ENCODE data around the gene SOCS1. TPM values are rescaled to one million over a fixed set of nuclear protein-coding genes. Genes with fewer than 3 reads are reported as not detected.
"Not testable (repeated sequence)": the region's sequence is repeated elsewhere in the genome, so short reads cannot be mapped to it uniquely, and the experiment has no call there.

The SOCS1 gene
- total and polyA plus RNA-seq, 3 donors from 2014 or later: 3.6 to 16.8 (median 10.7) TPM

DNA sequence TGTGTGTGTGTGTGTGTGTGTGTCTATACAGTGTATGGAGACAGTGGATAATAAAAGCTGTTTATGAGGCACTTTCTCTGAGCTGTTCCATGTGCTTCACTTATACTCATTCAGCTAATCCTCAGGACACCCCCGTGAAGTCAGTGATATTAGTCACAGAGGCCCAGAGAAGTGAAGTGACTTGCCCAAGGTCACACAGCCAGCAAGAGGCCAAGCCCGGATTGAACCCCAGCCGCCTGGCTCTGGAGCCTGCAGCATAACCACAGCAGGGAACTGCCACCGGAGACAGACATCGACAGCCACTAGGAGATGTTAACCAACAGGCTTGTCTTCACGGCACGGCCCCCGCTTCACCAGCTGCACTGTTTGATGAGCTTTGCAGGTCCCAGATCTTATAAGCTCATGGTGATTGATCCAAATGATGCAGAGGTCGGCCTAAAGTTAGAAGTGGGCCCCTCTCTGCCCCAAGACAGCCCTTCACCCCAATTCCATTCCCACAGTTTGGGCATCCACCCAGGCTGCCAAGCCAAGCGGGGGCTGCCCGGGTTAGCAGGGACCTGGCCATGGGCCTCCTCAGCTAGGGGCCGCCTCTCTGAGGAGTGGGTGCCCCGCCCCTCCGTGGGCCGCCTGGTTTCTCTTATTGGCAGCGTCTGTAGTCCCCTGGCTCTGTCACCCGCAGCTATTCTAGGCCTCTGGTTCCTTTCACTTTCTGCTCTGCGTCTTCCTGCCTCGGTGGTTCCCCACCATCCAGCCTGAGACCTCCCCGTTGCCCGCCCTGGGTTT is 30.9 kb downstream of the SOCS1 start:
- H3K4me3 ChIP-seq: no peak overlapping the region
- H3K36me3 ChIP-seq (ENCODE audit: low read depth, missing control alignments): no peaks in the 10 kb centered on the region
- TF ChIP-seq, protein P1, sequence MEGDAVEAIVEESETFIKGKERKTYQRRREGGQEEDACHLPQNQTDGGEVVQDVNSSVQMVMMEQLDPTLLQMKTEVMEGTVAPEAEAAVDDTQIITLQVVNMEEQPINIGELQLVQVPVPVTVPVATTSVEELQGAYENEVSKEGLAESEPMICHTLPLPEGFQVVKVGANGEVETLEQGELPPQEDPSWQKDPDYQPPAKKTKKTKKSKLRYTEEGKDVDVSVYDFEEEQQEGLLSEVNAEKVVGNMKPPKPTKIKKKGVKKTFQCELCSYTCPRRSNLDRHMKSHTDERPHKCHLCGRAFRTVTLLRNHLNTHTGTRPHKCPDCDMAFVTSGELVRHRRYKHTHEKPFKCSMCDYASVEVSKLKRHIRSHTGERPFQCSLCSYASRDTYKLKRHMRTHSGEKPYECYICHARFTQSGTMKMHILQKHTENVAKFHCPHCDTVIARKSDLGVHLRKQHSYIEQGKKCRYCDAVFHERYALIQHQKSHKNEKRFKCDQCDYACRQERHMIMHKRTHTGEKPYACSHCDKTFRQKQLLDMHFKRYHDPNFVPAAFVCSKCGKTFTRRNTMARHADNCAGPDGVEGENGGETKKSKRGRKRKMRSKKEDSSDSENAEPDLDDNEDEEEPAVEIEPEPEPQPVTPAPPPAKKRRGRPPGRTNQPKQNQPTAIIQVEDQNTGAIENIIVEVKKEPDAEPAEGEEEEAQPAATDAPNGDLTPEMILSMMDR (IDR thresholded peaks at IDR 0.05): no peak
- no peak for TF ChIP-seq POLR2A (IDR thresholded peaks at IDR 0.05)
- WGBS, 2 donors: 68 to 70% methylated on average over 13 to 21 of the region's 21 CpGs
- H3K27ac ChIP-seq: no peak overlapping the region
- no peak for DNase-seq
- H3K27me3 ChIP-seq: no peaks in the 10 kb centered on the region
- peaks cover 5% of the 10 kb centered on the region for H3K4me1 ChIP-seq
- H3K9me3 ChIP-seq: no peaks in the 10 kb centered on the region
- intact Hi-C loops (cut with DNase I; ENCODE audit: low total_unique reads): no loop called here

DNA sequence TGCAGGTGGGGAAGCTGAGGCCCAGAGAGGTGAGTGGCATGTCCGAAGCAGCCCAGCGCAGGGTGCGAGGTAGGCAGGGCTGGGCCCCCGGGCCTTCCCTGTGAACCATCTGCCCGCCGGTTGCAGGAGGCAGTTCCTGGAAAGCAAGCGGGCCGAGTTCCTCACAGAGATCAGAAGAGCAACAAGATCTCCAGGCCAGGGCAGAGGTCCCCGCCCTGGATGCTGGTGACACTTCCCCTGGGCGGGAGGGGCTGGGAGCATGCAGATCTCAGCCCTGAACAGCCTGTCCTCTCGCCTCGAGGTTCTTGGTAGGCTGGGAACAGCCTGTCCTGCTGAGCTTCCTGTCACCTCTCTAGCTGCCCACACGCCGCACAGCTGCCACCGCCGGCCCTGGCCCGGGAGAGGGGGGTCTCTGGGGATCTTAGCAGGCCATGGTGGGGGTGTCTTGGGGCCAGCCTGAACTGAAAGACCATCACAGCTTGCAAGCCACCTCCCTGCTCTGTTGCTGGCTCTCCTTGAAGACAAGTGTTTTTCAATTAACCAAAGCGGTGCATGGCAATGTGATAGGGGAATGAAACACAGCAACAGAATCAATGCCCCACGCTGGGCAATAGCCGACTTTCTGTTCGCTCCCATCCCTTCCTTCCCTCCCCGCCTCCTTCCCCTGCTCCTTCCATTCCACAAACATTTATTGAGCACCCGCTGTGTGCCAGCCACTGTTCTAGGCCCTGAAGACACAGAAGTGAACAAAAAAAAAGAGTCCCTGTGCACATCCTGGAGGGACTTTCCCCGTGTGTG is 31.7 kb downstream of the SOCS1 start:
- H3K27ac ChIP-seq: no peak overlapping the region
- intact Hi-C loops (cut with DNase I; ENCODE audit: low total_unique reads): no loop called here
- H3K9me3 ChIP-seq: no peaks in the 10 kb centered on the region
- H3K27me3 ChIP-seq: no peaks in the 10 kb centered on the region
- TF ChIP-seq, protein P1 (IDR thresholded peaks at IDR 0.05): no peak
- TF ChIP-seq POLR2A (IDR thresholded peaks at IDR 0.05): no peak
- peak; percentile 81 for DNase-seq
- WGBS, 2 donors: 42 to 46% methylated on average over 17 to 24 of the region's 24 CpGs
- no peak overlapping the region for H3K4me3 ChIP-seq
- no peaks in the 10 kb centered on the region for H3K36me3 ChIP-seq (ENCODE audit: low read depth, missing control alignments)
- H3K4me1 ChIP-seq: peaks cover 5% of the 10 kb centered on the region

DNA sequence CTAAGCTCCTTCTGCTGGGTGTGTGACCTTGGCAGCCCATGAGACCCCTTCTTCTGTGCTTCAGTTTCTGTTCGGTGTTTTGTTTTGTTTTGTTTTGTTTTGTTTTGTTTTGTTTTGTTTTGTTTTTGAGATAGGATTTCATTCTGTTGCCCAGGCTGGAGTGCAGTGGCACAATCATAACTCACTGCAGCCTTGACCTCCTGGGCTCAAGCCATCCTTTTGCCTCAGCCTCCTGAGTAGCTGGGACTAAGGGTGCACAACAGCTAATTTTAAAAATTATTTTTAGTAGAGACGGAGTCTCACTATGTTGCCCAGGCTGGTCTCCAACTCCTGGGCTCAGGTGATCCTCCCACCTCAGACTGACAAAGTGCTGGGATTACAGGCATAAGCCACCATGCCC is 35.5 kb downstream of the SOCS1 start:
- 49 to 52% methylated on average over 2 of the region's 2 CpGs for WGBS, 2 donors
- H3K27ac ChIP-seq; H3K36me3 ChIP-seq (ENCODE audit: low read depth, missing control alignments); H3K27me3 ChIP-seq; H3K4me3 ChIP-seq; DNase-seq; intact Hi-C loops (cut with DNase I; ENCODE audit: low total_unique reads); H3K4me1 ChIP-seq; H3K9me3 ChIP-seq: not testable (repeated sequence)

DNA sequence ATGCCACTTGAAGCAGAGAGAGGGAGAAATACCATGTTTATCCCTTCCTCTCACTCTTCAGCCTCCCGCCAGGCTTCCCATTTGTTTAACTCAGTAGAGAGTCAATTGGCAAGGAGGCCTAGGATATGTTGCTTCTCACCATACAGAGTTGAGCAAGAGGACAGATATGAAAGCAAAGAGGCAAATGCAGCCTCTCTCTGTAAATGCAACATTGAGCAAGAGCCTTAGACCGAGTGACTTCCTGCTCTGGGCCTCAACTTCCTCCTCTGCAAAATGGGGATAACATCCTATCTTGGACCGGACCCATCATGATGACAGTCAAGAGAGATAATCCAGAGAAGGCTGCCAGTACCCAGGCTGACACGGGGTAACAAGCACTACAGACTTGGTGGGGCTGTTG is 36.8 kb downstream of the SOCS1 start:
- TF ChIP-seq, protein P1 (IDR thresholded peaks at IDR 0.05): no peak
- no peak for TF ChIP-seq POLR2A (IDR thresholded peaks at IDR 0.05)
- intact Hi-C loops (cut with DNase I; ENCODE audit: low total_unique reads): no loop called here

DNA sequence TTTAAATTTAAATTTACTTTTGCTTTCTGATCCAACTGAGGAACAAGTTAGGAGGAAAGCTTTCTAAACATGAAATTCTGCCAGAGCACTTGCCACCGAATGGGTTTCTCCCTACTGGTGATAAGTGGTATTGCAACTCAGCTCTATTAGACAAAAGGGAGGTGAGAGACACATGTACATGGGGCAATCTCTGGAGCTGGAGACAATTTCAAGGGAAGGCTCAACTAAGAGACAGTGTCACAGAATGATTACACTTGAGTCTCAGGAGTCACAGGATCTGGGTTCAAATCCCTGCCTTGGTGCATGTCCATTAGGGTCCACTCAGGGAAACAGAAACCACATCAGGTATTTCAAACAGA is 37.4 kb downstream of the SOCS1 start:
- DNase-seq: no peak
- Histone ChIP-seq H3K4me1 (no peaks in the 10 kb centered on the region), H3K36me3 (ENCODE audit: low read depth, missing control alignments) (no peaks in the 10 kb centered on the region), H3K27me3 (no peaks in the 10 kb centered on the region), H3K27ac (no peak overlapping the region), H3K9me3 (no peaks in the 10 kb centered on the region), H3K4me3 (no peak overlapping the region)
- TF ChIP-seq, protein P1 (IDR thresholded peaks at IDR 0.05): peak in 2 of 3 experiments; percentile 21 to 59
- no peak for TF ChIP-seq POLR2A (IDR thresholded peaks at IDR 0.05)
- intact Hi-C loops (cut with DNase I; ENCODE audit: low total_unique reads): no loop called here
- WGBS, 2 donors: 79 to 88% methylated on average over 1 of the region's 1 CpG

More for the DNA sequence above, 36.8 kb downstream of the SOCS1 start:
- no peak overlapping the region for H3K4me3 ChIP-seq
- H3K9me3 ChIP-seq: no peaks in the 10 kb centered on the region
- H3K27me3 ChIP-seq: no peaks in the 10 kb centered on the region
- H3K36me3 ChIP-seq (ENCODE audit: low read depth, missing control alignments): no peaks in the 10 kb centered on the region
- 89 to 91% methylated on average over 4 of the region's 4 CpGs for WGBS, 2 donors
- DNase-seq: no peak
- H3K4me1 ChIP-seq: peaks cover 4% of the 10 kb centered on the region
- H3K27ac ChIP-seq: no peak overlapping the region
